Measurements from ENCODE around the gene SELENOO.

The SELENOO gene

DNA sequence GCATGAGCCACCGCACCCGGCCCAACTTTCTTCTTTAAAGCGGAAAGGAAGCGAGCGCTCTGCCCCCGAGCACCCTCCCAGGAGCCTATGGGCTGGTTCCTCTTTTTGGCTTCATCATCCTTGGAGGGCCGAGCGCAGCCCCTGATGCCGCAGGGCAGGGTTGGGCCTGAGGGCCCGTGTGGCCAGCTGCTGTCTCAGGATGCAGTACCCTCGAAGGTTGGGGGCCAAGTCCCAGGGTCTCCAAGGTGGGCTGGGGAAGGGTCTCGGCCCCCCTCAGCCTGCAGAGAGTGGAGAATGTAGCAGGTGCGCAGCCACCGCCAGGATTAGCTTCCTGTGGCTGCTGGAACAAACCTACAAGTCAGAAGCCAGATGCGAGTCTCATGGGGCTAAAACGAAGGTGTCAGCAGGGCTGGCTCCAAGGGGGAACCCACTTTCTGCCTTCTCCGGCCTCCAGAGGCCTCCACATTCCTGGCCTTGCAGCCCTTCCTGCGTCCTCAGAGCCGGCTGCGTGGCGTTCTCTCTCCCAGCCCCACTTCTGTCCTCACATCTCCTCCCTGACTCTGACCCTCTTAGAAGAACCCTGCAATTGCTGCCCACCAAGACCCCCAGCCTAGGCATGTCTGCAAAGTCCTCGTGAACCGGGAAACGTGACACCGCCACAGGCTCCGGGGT lies 27.4 kb upstream of the SELENOO start:
- DNase-seq: no peak

DNA sequence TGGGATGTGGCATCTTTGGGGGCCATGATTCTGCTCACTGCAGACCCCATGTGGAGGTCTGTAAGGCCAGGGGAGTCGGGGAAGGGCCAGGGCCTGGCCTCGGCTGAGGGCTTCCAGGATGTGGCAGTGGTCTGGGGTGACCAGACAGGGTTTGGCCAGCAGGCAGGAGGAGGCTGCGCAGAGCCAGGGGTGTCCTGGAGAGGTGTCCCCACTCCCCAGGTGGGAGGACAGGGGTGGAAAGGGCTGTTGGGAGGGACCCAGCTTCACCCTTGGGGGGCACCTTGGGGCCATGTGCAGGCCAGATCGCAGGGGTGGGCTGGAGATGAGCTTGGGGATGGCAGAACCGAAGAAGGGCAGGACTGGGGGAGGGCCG lies 26.8 kb upstream of the SELENOO start:
- no peak for DNase-seq

DNA sequence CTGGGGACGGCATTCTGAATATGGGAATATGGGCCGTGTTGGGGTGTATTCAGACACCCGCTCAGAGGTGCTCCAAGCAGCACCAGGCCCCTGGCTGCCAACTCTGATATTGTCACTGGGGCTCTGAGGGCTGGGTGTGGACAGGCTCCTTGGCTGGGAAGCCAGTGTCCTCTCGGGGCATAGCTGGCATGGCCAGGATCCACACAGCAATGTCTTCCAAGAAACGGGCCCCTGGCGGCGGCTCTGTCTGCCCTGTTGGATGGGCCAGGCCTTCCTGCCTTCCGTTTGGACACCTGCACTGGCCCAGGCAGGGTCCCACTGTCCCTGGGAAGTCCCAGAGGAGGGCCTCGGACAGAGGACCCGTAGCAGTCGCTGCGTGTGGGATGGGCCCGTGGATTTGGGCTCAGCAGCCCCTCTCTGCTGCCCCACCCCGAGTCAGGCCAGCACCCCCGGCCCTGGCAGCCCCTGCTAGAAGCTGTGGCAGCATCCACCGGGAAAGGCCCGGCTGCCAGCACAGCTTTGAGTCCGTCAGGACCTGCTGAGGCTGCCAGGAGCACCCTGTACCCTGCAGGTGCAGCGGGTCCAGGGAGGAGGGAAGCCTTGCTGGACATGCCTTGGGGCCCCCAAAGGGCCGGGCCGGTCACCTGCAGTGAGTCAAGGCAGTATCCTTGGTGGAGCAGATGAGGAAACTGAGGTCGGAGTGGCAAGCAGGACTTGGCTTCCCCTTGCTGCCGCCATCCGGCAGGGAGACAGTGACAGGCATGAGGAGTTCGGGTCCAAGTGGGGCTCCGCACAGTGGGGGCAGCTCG lies 26.2 kb upstream of the SELENOO start:
- no peak for DNase-seq

DNA sequence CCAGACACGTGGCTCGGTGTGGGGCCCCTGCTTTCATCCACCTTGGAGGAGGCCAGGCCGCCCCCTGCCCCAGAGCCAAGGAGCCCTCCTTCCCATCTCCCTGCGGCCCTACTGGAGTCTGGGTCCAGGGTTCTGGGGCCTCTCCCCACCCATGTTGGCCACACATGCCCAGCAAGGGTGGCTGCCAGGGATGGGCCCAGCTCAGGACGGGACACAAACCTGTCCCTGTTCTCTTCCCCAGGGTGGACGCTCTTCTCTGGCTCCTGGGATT lies 25.7 kb upstream of the SELENOO start:
- DNase-seq: no peak

DNA sequence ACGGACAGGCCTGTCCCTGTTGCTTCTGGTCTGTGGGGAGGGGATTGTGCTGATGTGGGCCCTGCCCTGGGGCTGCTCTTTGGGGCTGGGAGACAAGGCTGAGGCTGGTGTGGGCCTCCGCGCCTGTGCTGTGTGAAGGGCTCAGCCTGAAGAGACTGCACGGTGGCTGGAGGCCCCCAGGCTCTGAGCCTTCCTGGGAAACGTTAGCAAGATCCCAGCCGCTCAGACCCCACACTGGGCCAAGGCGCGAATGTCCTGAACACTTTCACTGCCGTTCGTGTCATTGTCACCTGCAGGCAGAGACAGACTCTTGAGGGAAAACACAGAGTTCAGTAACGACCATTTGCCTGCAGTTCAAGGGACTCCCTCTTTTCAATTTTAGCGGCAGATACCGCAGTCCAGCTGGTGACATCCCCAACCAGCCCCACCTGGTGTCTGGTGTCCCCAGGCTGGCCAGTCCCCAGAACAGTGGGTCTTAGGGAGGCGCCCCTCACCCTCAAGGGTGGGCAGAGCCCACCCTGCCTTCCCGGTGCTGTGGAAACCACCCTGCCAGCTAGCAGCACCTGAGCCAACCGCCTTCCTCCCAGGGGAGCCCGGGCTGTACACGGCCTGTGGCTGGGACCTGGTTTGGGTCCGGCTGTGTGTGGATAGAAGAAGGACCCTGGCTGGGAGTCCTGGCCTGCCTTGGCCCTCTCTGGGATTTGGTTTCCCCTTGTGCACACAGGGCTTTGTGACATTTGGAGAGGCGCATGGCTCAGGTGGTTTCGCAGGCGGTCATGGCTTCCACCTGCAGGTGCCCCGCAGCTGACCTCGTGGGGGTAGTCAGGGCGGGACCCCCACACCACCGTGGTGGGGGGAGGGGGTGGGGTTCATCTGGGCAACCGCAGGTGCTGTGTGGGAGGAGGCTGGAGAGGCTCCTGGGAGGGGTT lies 24.6 kb upstream of the SELENOO start:
- no peak for DNase-seq

DNA sequence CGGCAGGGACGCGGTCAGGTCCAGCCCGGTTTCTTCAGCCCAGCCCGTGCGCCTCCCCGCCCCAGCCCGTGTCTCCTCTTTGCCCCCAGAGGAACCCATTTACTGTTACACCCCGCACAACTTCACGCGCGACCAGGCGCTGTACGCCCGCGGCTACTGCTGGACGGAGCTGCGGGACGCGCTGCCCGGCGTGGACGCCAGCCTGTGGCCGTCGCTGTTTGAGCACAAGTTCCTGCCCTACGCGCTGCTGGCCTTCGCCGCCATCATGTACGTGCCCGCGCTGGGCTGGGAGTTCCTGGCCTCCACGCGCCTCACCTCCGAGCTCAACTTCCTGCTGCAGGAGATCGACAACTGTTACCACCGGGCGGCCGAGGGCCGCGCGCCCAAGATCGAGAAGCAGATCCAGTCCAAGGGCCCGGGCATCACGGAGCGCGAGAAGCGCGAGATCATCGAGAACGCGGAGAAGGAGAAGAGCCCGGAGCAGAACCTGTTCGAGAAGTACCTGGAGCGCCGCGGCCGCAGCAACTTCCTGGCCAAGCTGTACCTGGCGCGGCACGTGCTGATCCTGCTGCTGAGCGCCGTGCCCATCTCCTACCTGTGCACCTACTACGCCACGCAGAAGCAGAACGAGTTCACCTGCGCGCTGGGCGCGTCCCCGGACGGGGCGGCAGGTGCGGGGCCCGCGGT lies 23.8 kb upstream of the SELENOO start:
- DNase-seq: no peak

DNA sequence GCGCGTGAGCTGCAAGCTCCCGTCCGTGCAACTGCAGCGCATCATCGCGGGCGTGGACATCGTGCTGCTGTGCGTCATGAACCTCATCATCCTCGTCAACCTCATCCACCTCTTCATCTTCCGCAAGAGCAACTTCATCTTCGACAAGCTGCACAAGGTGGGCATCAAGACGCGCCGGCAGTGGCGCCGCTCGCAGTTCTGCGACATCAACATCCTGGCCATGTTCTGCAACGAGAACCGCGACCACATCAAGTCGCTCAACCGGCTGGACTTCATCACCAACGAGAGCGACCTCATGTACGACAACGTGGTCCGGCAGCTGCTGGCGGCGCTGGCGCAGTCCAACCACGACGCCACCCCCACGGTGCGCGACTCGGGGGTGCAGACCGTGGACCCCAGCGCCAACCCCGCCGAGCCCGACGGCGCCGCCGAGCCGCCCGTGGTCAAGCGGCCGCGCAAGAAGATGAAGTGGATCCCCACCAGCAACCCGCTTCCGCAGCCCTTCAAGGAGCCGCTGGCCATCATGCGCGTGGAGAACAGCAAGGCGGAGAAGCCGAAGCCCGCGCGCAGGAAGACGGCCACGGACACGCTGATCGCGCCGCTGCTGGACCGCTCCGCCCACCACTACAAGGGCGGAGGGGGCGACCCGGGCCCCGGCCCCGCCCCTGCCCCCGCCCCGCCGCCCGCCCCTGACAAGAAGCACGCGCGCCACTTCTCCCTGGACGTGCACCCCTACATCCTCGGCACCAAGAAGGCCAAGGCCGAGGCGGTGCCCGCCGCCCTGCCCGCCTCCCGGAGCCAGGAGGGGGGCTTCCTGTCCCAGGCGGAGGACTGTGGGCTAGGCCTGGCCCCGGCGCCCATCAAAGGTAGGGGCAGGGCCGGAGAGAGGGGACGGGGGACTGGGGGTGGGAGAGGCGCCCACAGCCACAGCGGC lies 23.0 kb upstream of the SELENOO start:
- no peak for DNase-seq

DNA sequence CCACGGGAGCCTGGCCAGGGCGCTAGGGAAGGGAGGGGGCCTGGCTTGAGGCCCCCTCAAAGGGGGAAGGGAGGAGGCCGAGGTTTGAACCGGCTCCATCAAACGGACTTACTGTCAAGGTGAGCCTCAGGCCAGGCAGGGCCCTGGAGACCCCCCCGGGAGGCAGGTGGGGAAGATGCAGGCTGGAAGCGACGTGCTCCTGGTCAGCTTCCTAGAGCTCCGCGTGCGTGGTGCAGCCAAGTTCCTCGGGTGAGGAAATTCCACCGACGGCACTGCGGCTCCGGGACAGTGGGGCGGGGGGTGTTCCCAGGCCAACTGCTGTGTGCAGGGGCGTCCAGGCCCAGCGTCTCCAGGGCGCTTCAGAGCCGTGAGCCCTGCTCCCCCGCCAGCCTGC lies 22.3 kb upstream of the SELENOO start:
- DNase-seq: no peak

DNA sequence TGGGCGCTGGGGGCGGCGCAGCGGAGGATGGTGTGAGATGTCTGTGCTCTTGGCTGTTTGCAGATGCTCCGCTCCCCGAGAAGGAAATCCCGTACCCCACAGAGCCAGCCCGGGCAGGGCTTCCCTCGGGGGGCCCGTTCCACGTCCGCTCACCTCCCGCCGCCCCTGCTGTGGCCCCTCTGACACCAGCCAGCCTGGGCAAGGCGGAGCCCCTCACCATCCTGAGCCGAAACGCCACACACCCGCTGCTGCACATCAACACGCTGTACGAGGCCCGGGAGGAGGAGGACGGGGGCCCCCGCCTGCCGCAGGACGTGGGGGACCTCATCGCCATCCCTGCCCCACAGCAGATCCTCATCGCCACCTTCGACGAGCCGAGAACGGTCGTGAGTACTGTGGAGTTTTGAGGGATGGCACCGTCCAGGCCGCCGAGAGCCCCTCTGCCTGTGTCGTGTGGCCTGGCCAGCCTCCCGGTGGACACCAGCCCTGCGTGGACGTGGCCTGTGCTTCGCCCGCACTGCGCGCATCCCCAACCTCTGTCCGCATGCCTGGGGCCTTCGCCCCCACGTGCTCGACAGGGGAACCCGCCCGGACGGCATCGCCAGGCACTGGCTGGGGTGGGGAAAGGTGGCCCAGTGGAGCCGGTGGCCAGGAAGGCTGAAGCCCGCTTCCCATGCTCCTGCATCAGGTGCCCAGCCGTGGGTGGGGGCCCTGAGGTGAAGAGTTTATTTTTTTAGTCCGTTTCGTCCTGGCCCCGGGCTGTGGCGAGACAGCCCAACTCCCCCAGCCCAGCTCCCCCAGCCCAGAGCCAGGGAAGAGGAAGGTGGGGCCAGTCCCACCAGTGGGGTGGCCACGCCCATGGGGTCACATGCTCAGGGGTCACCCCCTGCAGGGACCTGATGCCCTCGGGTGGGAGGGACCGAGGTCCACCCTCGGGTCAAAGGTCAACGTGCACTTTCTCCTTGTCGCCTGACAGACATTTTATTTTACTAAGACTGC lies 21.6 kb upstream of the SELENOO start:
- no peak for DNase-seq

DNA sequence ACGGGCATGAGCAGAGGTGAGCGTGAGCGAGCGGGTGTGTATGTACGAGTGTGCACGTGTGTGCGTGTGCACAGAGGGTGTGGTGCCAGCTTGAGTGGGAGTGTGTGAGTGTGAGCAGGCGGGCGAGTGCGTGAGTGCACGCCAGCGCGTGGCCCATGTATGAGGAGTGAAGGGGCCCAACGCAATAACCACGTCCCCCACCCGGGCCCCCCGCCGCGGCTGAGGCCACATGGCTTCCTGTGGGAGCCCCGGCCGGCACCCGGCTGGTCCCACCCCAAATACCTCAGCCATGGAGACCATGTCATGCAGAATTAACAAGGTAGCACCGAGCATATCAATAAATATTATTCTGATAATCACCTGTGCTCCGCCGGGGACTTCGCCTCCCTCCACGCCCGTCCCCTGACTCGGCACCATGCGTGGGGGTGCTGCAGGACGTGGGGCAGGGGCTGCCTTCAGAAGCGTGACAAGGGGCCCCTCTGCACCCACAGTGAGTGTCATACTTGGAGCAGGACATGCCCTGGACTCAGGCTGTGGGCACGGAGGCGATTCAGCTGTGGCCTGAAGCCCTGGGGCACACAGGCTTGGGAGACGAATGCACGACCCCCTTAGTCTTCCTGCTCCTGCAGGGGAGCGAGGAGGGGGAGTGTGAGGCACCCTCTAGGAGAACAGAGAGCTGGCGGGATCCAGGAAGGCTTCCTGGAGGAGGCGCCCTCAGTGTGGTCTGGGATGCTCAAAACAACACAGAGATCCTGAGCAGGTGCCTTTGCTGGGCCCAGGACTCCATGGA lies 20.7 kb upstream of the SELENOO start:
- no peak for DNase-seq

DNA sequence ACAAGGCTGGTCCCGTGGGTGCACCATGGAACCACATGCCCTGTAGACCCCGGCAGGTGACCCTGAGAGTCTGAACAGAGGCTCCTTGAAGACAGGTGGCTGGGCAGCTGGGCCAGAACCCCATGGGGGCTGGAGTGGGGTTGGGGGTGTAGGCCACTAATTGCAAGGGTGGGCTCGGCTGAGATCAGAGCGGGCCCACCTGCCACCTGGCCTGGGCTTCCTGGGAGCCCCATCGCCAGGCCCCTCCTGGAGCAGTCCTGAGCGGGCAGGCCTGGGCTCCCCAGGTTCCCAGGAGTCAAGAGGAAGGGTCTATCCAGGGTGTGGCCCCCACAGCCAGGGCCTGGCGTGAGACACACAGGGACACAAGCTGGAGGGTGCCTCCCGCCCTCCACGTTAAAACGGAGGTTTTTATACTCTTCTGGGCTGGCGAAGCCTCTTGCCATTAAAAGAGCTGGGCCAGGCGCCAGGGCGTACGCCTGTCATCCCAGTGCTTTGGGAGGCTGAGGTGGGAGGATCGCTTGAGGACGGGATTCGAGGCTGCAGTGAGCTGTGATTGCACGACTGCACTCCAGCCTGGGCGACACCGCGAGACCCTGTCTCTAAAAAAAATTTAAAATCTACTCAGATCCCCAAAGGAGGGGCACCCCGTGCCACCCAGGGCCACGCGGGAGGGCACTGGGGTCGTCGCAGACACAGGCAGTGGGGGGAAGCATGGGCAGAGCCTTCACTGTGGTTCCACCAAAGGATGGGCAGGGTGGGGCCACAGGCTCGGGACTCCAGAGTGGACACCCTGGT lies 19.9 kb upstream of the SELENOO start:
- no peak for DNase-seq

DNA sequence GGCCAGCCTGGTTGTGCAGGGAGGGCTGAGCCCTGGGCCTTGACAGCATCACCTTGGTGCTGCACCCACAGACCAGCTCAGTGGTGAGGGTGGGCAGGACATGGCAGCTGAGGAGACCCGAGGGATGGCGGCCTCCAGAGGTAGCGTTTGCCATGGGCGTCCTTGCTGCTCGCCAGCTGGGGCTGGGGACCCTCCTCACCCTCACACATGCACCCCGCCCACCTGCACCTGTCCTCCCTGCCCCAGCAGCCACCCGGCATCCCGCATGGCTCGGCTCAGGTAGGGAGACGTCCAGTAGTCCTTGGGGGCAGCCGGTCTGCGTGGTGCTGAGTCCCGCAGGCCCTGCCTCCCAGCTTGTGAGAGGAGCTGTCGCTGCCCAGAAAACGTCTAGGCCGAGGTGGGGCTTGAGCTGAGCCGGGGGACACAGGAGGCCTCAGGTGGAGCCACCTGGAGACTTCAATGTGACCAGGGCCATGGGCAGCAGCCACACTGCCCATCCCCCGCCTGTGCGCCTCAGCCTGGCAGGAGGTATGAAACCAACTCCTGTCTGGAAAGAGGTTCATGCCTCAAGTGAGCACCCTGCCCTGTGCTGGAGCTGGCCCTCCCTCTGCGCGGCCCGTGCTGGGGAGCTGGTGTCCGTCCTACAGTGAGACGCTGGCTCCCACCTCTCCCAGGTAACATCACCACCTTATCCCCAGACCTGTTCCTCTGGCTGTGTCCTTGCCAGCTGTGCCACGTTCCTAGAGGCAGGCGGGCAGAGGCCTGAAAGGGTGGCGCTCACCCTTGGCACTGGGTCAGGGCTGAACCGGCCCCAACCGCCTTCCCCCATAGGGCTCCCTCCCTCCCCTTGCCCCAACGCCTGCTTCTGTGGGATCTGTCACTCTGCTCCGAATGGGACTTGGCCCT lies 18.4 kb upstream of the SELENOO start:
- DNase-seq: no peak

DNA sequence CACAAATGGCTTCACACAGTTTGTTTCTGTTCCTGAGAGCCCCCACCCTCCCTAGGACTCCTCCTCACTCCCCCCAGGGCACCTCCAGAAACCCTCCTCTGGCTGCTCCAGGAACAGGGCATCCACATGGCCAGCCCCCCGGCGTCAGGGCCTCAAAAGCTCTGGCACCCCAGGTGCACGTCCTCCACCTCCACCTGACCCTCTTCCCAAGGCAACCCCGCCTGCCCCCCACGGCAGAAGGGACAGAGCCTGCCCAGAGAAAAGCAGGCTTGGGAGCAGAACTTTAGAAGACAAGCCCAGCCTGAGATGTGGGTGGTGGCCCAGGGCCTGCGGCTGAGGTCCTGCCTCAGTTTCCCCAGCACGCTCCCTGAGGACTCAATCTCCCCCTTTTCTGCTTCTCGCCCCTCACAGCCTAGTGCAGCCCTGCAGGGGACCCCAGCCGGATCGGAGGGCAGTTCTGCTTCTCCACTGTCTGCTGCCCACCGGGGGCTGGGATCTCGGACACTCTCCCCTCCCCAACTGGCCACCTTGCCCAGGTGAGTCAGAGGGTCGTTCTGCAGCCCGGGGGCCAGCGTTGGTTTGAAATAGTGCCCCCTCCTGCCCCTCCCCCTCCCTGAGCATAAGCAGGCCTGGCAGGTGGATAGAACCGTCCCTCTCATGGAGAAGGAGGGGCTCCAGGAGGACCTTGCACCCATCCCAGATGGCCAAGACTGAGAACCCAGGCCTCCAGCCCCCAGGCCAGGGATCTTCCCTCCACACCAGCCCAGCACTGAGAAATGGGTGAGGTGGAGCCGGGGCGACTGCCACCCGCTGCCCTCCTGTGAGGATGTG lies 17.5 kb upstream of the SELENOO start:
- no peak for DNase-seq

DNA sequence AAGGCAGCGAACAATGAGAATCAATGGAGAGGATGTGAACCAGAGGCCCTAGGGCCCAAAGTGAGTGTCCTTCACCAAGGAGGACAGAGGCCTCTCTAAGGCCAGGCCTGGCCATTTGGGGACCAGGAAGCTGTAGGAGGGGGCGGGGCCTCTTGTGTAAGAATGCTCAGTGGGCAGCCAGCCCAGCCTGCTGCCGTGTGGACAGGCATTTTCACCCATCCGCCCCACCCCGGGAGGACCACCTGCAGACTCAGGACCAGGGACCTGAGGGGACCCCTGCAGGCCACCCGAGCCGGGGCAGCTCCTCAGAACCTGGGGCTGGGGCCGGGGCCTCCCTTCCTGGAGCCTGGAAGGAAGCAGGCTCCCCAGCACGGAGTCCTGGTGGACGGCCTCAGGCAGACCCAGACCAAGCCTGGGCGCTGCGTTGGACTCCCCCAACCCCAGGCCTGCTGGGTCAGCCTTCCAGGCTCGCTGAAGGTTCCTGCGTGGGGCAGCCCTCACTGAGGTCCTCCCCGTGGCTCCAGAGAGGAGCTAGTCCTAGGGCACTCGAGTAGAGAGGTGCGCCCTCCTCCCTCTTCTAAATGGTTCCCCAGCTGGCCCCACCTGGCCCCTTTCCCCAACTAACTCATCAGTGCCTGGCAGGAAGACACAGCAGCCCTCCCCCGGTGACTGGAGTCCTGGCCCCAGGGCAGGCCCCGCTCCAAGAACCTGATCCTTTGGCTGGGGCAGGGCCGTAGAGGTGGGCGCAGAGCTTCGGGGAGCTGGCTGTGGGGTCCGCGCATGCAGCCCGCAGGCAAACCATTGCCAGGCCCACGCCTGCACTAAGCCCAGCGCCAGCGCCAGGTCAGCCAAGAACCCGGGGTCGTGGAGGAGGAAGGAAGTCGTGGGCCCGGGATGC lies 16.6 kb upstream of the SELENOO start:
- no peak for DNase-seq

DNA sequence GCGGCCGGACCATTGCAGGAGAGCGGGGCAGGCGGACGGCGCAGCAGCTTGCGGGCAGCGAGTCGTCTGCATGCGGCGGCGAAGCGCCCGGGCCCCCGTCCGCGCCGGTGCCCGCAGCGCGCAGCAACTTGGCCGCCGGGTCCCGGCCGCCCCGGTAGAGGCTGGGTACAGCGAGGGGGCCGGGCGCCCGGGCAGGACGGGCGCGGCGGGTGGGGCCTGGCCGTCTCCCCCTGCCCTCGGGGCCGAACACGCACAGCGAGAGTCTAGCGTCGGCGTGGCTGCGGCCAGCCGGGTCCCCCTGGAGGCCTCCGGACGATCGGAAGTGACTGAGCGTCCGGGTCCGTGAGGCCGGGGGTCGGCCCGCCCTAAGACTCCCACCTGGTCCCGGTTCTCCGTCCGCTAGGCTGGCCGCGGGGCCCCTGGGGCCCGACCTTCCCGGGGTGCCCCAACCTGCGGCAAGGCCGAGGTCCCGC lies 15.9 kb upstream of the SELENOO start:
- no peak for DNase-seq

All from activated CD4-positive, alpha-beta T cell treated with anti-CD3 and anti-CD28 coated beads, Interleukin-2, amount 50 U/mL, for 1 hour (primary cell).